ENCODE data around the gene PIN1. TPM values are rescaled to one million over a fixed set of nuclear protein-coding genes. Genes with fewer than 3 reads are reported as not detected.

The PIN1 gene
- total and polyA plus RNA-seq, 10 of the 15 experiments (the other 5 are each of a cell fraction or from before 2014, with no cell fraction given): 2.4 to 209 (median 71.5) TPM

- TF ChIP-seq SPI1 (IDR thresholded peaks at IDR 0.05; ENCODE audit: borderline replicate concordance, insufficient read depth, low read depth, low read length) (no peak), LARP7 (IDR thresholded peaks at IDR 0.05) (peak; percentile 91), CEBPB (IDR thresholded peaks at IDR 0.05; ENCODE audit: borderline replicate concordance in 1 of 2, low read depth in 2 of 2, low read length in 2 of 2) (no peak), EED (IDR thresholded peaks at IDR 0.05; ENCODE audit: low read depth) (no peak), RB1 (IDR thresholded peaks at IDR 0.05; ENCODE audit: borderline replicate concordance) (peak; percentile 92; the same call in 1 of the 2 replicates), SREBF2 (IDR thresholded peaks at IDR 0.05; ENCODE audit: low read length) (peak; percentile 79), MTA3 (IDR thresholded peaks at IDR 0.05; ENCODE audit: borderline replicate concordance, low read length) (no peak), HDAC2 (IDR thresholded peaks at IDR 0.05) (no peak), CBX5 (IDR thresholded peaks at IDR 0.05; ENCODE audit: low read depth) (no peak), SUPT20H (IDR thresholded peaks at IDR 0.05; ENCODE audit: borderline replicate concordance, control insufficient read depth, low read depth, low read length) (no peak), NBN (IDR thresholded peaks at IDR 0.05) (peak; percentile 90), TCF12 (IDR thresholded peaks at IDR 0.05; ENCODE audit: low read depth, low read length) (no peak), IRF3 (IDR thresholded peaks at IDR 0.05) (peak; percentile 93), MYC (IDR thresholded peaks at IDR 0.05; ENCODE audit: insufficient read depth, insufficient read length, insufficient replicate concordance, low read length, severe bottlenecking) (no peak), NFXL1 (IDR thresholded peaks at IDR 0.05; ENCODE audit: borderline replicate concordance) (no peak), HDGF (IDR thresholded peaks at IDR 0.05) (peak; percentile 94), ZBTB4 (CRISPR knock-in tag; IDR thresholded peaks at IDR 0.05) (no peak), NFYA (IDR thresholded peaks at IDR 0.05; ENCODE audit: borderline replicate concordance, low read depth, low read length) (no peak), CREM (IDR thresholded peaks at IDR 0.05; ENCODE audit: low read depth) (peak; percentile 80), BMI1 (IDR thresholded peaks at IDR 0.05; ENCODE audit: borderline replicate concordance) (peak; percentile 99), MEF2A (IDR thresholded peaks at IDR 0.05; ENCODE audit: insufficient read depth, low read depth, low read length) (no peak), MYB (IDR thresholded peaks at IDR 0.05; ENCODE audit: borderline replicate concordance, low read depth, low read length) (no peak; the same call in 1 of the 2 replicates), CBX3 (IDR thresholded peaks at IDR 0.05; ENCODE audit: borderline replicate concordance, low read depth) (no peak), PRDM15 (CRISPR knock-in tag; IDR thresholded peaks at IDR 0.05) (no peak)
Observed at GRCh38 chr19:9834726-9835506, at the start of gene PIN1 (continued).
